ENCODE results near the gene WWOX. TPM values are rescaled to one million over a fixed set of nuclear protein-coding genes. Genes with fewer than 3 reads are reported as not detected.

The WWOX gene
- total RNA-seq, 1 donor from 2014 or later, result 106 TPM

DNA sequence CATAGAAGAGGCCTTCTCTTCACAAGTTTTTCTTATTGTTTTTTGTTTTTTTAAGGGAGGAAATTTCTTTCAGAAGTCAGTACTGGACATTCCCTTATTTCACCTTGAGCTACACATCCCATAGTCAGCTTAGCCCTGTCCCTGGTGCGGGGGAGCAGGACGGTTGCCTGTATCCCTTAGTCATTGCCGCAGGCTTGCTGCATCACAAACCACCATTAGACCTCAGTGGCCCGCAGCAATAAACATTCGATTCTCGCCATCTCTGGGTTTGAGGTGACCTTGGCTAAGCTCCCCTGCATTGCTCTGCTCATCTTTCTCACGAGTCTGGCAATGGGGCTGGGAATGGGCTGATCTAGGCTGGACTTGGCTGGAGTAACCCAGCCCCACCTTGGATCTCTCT is 692.5 kb downstream of the WWOX start:
- intact Hi-C loops (cut with DNase I), result no loop called here
- H3K27me3 ChIP-seq, result no peaks in the 10 kb centered on the region
- H3K36me3 ChIP-seq, result no peaks in the 10 kb centered on the region
- no peak for DNase-seq (ENCODE audit: low spot score in 2 of 2)
- no peak overlapping the region for H3K4me3 ChIP-seq
- TF ChIP-seq CTCF (IDR thresholded peaks at IDR 0.05), result no peak
- no peaks in the 10 kb centered on the region for H3K4me1 ChIP-seq
- H3K9me3 ChIP-seq, result no peaks in the 10 kb centered on the region
- H3K27ac ChIP-seq, result no peak overlapping the region

GRCh38 chr16:78792952-78793351 is 693.5 kb downstream of the WWOX start:
- Histone ChIP-seq H3K4me1 (no peaks in the 10 kb centered on the region), H3K9me3 (no peaks in the 10 kb centered on the region), H3K27ac (no peak overlapping the region), H3K27me3 (no peaks in the 10 kb centered on the region), H3K36me3 (no peaks in the 10 kb centered on the region), H3K4me3 (no peak overlapping the region)
- intact Hi-C loops (cut with DNase I), result no loop called here
- DNase-seq (ENCODE audit: low spot score in 2 of 2), result no peak
- no peak for TF ChIP-seq CTCF (IDR thresholded peaks at IDR 0.05)

GRCh38 chr16:78794581-78795250 is 695.3 kb downstream of the WWOX start:
- no peaks in the 10 kb centered on the region for H3K27me3 ChIP-seq
- intact Hi-C loops (cut with DNase I), result no loop called here
- no peak overlapping the region for H3K27ac ChIP-seq
- H3K4me1 ChIP-seq, result no peaks in the 10 kb centered on the region
- no peak overlapping the region for H3K4me3 ChIP-seq
- H3K9me3 ChIP-seq, result no peaks in the 10 kb centered on the region
- TF ChIP-seq CTCF (IDR thresholded peaks at IDR 0.05), result no peak
- DNase-seq (ENCODE audit: low spot score in 2 of 2), result no peak
- H3K36me3 ChIP-seq, result no peaks in the 10 kb centered on the region

- Histone ChIP-seq H3K27me3 (no peaks in the 10 kb centered on the region), H3K27ac (no peak overlapping the region), H3K9me3 (no peaks in the 10 kb centered on the region), H3K36me3 (no peaks in the 10 kb centered on the region), H3K4me3 (no peak overlapping the region), H3K4me1 (no peaks in the 10 kb centered on the region)
- TF ChIP-seq CTCF (IDR thresholded peaks at IDR 0.05), result no peak
- intact Hi-C loops (cut with DNase I), result no loop called here
- DNase-seq (ENCODE audit: low spot score in 2 of 2), result no peak
These were observed 696.0 kb downstream of the WWOX start for GRCh38 chr16:78795433-78795832.

- H3K4me1 ChIP-seq, result no peaks in the 10 kb centered on the region
- intact Hi-C loops (cut with DNase I), result no loop called here
- H3K27me3 ChIP-seq, result no peaks in the 10 kb centered on the region
- no peak for TF ChIP-seq CTCF (IDR thresholded peaks at IDR 0.05)
- H3K27ac ChIP-seq, result no peak overlapping the region
- H3K36me3 ChIP-seq, result no peaks in the 10 kb centered on the region
- no peaks in the 10 kb centered on the region for H3K9me3 ChIP-seq
- peak in 1 of 2 donors; percentile 69 for DNase-seq (ENCODE audit: low spot score in 2 of 2)
- no peak overlapping the region for H3K4me3 ChIP-seq
These were observed 696.9 kb downstream of the WWOX start for GRCh38 chr16:78796221-78796866.
